GM23338 (cell line): ENCODE measurements around the gene SARDH. TPM values are rescaled to one million over a fixed set of nuclear protein-coding genes. Genes with fewer than 3 reads are reported as not detected.

Experiments used
- EZH2 ChIP-seq: fragments of 200-600 bp; sonication (generic); IDR thresholded peaks from one replicate; pipeline ENCODE4 v1.8.0; 2017; ENCODE audit warnings: antibody characterized with exemption, mild to moderate bottlenecking, low read depth; ENCODE audit not compliant: unreplicated experiment
- NANOG ChIP-seq: IDR thresholded peaks from 2 replicates; pipeline ENCODE4 v1.6.1; 2016; ENCODE audit warnings: antibody characterized with exemption, borderline replicate concordance
- REST ChIP-seq: IDR thresholded peaks from one replicate; pipeline ENCODE4 v1.6.1; 2018; ENCODE audit warnings: antibody characterized with exemption; ENCODE audit not compliant: unreplicated experiment
- ZNF114 ChIP-seq: fragments of 250-450 bp; sonication (Bioruptor Pico); IDR thresholded peaks from 2 replicates; pipeline ENCODE4 v1.5.0; 2020; ENCODE audit warnings: mild to moderate bottlenecking, moderate library complexity
- ZNF331 ChIP-seq: fragments of 250-450 bp; sonication (Bioruptor Pico); IDR thresholded peaks from 2 replicates; pipeline ENCODE4 v1.5.0; 2020; ENCODE audit warnings: low read depth, mild to moderate bottlenecking, moderate library complexity
- polyA plus RNA-seq: library from polyadenylated mRNA; unstranded; fragments of >200 nt; fragmentation: Nextera tagmentation; extraction: Ambion mirVana; gene quantifications from 2 replicates; pipeline ENCODE4 v1.2.1, GENCODE V29; 2016
- total RNA-seq: library from RNA; depleted of rRNA; stranded (reverse); fragments of >200 nt; shearing (Covaris generic); gene quantifications from 2 replicates; pipeline ENCODE4 v1.2.3, GENCODE V29; 2014
- TF ChIP-seq, protein P1 (sequence below): fragments of 250-450 bp; sonication (Bioruptor Pico); IDR thresholded peaks from 2 replicates; pipeline ENCODE4 v1.5.0; 2020; ENCODE audit warnings: mild to moderate bottlenecking, moderate library complexity
- TF ChIP-seq, protein P2 (sequence below), 2 experiments: fragments of 200-600 bp in 1 of 2; sonication (generic) in 1 of 2; conservative IDR thresholded peaks; 2 replicates each; pipeline versions ENCODE4 v1.5.1 to v1.6.1; 2016 to 2017; ENCODE audit warnings: antibody characterized with exemption in 2 of 2, low read depth in 2 of 2, mild to moderate bottlenecking in 2 of 2, moderate library complexity in 1 of 2

SARDH gene
- total and polyA plus RNA-seq, 2 experiments from 2014 or later = 2.8 to 10.4 TPM

GRCh38 chr9:133628766-133629165 is 109.4 kb downstream of the SARDH start (continued):
- TF ChIP-seq, protein P1, sequence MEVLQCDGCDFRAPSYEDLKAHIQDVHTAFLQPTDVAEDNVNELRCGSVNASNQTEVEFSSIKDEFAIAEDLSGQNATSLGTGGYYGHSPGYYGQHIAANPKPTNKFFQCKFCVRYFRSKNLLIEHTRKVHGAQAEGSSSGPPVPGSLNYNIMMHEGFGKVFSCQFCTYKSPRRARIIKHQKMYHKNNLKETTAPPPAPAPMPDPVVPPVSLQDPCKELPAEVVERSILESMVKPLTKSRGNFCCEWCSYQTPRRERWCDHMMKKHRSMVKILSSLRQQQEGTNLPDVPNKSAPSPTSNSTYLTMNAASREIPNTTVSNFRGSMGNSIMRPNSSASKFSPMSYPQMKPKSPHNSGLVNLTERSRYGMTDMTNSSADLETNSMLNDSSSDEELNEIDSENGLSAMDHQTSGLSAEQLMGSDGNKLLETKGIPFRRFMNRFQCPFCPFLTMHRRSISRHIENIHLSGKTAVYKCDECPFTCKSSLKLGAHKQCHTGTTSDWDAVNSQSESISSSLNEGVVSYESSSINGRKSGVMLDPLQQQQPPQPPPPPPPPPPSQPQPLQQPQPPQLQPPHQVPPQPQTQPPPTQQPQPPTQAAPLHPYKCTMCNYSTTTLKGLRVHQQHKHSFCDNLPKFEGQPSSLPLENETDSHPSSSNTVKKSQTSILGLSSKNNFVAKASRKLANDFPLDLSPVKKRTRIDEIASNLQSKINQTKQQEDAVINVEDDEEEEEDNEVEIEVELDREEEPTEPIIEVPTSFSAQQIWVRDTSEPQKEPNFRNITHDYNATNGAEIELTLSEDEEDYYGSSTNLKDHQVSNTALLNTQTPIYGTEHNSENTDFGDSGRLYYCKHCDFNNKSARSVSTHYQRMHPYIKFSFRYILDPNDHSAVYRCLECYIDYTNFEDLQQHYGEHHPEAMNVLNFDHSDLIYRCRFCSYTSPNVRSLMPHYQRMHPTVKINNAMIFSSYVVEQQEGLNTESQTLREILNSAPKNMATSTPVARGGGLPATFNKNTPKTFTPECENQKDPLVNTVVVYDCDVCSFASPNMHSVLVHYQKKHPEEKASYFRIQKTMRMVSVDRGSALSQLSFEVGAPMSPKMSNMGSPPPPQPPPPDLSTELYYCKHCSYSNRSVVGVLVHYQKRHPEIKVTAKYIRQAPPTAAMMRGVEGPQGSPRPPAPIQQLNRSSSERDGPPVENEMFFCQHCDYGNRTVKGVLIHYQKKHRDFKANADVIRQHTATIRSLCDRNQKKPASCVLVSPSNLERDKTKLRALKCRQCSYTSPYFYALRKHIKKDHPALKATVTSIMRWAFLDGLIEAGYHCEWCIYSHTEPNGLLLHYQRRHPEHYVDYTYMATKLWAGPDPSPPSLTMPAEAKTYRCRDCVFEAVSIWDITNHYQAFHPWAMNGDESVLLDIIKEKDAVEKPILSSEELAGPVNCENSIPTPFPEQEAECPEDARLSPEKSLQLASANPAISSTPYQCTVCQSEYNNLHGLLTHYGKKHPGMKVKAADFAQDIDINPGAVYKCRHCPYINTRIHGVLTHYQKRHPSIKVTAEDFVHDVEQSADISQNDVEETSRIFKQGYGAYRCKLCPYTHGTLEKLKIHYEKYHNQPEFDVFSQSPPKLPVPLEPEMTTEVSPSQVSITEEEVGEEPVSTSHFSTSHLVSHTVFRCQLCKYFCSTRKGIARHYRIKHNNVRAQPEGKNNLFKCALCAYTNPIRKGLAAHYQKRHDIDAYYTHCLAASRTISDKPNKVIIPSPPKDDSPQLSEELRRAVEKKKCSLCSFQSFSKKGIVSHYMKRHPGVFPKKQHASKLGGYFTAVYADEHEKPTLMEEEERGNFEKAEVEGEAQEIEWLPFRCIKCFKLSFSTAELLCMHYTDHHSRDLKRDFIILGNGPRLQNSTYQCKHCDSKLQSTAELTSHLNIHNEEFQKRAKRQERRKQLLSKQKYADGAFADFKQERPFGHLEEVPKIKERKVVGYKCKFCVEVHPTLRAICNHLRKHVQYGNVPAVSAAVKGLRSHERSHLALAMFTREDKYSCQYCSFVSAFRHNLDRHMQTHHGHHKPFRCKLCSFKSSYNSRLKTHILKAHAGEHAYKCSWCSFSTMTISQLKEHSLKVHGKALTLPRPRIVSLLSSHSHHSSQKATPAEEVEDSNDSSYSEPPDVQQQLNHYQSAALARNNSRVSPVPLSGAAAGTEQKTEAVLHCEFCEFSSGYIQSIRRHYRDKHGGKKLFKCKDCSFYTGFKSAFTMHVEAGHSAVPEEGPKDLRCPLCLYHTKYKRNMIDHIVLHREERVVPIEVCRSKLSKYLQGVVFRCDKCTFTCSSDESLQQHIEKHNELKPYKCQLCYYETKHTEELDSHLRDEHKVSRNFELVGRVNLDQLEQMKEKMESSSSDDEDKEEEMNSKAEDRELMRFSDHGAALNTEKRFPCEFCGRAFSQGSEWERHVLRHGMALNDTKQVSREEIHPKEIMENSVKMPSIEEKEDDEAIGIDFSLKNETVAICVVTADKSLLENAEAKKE (CRISPR knock-in tag) = no peak
- TF ChIP-seq ZNF331 (CRISPR knock-in tag) (no peak), EZH2 (no peak), ZNF114 (no peak), REST (no peak), NANOG (no peak)
- TF ChIP-seq, protein P2, sequence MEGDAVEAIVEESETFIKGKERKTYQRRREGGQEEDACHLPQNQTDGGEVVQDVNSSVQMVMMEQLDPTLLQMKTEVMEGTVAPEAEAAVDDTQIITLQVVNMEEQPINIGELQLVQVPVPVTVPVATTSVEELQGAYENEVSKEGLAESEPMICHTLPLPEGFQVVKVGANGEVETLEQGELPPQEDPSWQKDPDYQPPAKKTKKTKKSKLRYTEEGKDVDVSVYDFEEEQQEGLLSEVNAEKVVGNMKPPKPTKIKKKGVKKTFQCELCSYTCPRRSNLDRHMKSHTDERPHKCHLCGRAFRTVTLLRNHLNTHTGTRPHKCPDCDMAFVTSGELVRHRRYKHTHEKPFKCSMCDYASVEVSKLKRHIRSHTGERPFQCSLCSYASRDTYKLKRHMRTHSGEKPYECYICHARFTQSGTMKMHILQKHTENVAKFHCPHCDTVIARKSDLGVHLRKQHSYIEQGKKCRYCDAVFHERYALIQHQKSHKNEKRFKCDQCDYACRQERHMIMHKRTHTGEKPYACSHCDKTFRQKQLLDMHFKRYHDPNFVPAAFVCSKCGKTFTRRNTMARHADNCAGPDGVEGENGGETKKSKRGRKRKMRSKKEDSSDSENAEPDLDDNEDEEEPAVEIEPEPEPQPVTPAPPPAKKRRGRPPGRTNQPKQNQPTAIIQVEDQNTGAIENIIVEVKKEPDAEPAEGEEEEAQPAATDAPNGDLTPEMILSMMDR (conservative IDR thresholded peaks at IDR 0.05; ENCODE audit: low read depth in 2 of 2) = no peak
